ENCODE data around the gene CPM. TPM values are rescaled to one million over a fixed set of nuclear protein-coding genes. Genes with fewer than 3 reads are reported as not detected.

Gene CPM
- total RNA-seq, 1 donor = 3.6 TPM

GRCh38 chr12:68940731-68941130 is 7.8 kb upstream of the CPM start:
- Histone ChIP-seq H3K4me2 (ENCODE audit: insufficient read depth, low read length) (no peak overlapping the region), H3K36me3 (ENCODE audit: insufficient read depth, low read length) (no peaks in the 10 kb centered on the region), H3K9me3 (ENCODE audit: low read depth, low read length) (no peaks in the 10 kb centered on the region), H4K20me1 (ENCODE audit: insufficient read depth, low read length) (no peaks in the 10 kb centered on the region), H3K27me3 (ENCODE audit: insufficient read depth, low read length) (no peaks in the 10 kb centered on the region), H3K4me1 (ENCODE audit: insufficient read depth, low read length) (no peaks in the 10 kb centered on the region), H3K27ac (ENCODE audit: low read depth, low read length) (no peak overlapping the region), H3K4me3 (ENCODE audit: insufficient read depth, low read length) (no peak overlapping the region), H2AFZ (ENCODE audit: low read length) (no peak overlapping the region), H3K79me2 (ENCODE audit: insufficient read depth, low read length) (no peaks in the 10 kb centered on the region)
- no peak for DNase-seq (ENCODE audit: insufficient read length, low spot score, missing footprints)
- TF ChIP-seq CTCF (IDR thresholded peaks at IDR 0.05; ENCODE audit: extremely low read depth, low read depth, low read length) = no peak

- no peak for TF ChIP-seq CTCF (IDR thresholded peaks at IDR 0.05; ENCODE audit: extremely low read depth, low read depth, low read length)
- no peaks in the 10 kb centered on the region for H3K79me2 ChIP-seq (ENCODE audit: insufficient read depth, low read length)
- no peak for DNase-seq (ENCODE audit: insufficient read length, low spot score, missing footprints)
- no peaks in the 10 kb centered on the region for H4K20me1 ChIP-seq (ENCODE audit: insufficient read depth, low read length)
- H3K27ac ChIP-seq (ENCODE audit: low read depth, low read length) = no peak overlapping the region
- no peak overlapping the region for H3K4me3 ChIP-seq (ENCODE audit: insufficient read depth, low read length)
- H2AFZ ChIP-seq (ENCODE audit: low read length) = no peak overlapping the region
- H3K36me3 ChIP-seq (ENCODE audit: insufficient read depth, low read length) = no peaks in the 10 kb centered on the region
- H3K4me1 ChIP-seq (ENCODE audit: insufficient read depth, low read length) = no peaks in the 10 kb centered on the region
- H3K27me3 ChIP-seq (ENCODE audit: insufficient read depth, low read length) = no peaks in the 10 kb centered on the region
- no peaks in the 10 kb centered on the region for H3K9me3 ChIP-seq (ENCODE audit: low read depth, low read length)
- H3K4me2 ChIP-seq (ENCODE audit: insufficient read depth, low read length) = no peak overlapping the region
Observed at GRCh38 chr12:68939505-68939904, 6.5 kb upstream of the CPM start.

- TF ChIP-seq CTCF (IDR thresholded peaks at IDR 0.05; ENCODE audit: extremely low read depth, low read depth, low read length) = no peak
- Histone ChIP-seq H3K36me3 (ENCODE audit: insufficient read depth, low read length) (no peaks in the 10 kb centered on the region), H3K9me3 (ENCODE audit: low read depth, low read length) (no peaks in the 10 kb centered on the region), H2AFZ (ENCODE audit: low read length) (no peak overlapping the region), H4K20me1 (ENCODE audit: insufficient read depth, low read length) (no peaks in the 10 kb centered on the region), H3K79me2 (ENCODE audit: insufficient read depth, low read length) (no peaks in the 10 kb centered on the region), H3K27me3 (ENCODE audit: insufficient read depth, low read length) (peaks cover 4% of the 10 kb centered on the region), H3K4me3 (ENCODE audit: insufficient read depth, low read length) (no peak overlapping the region), H3K4me1 (ENCODE audit: insufficient read depth, low read length) (peaks cover 15% of the 10 kb centered on the region), H3K27ac (ENCODE audit: low read depth, low read length) (no peak overlapping the region), H3K4me2 (ENCODE audit: insufficient read depth, low read length) (no peak overlapping the region)
- DNase-seq (ENCODE audit: insufficient read length, low spot score, missing footprints) = no peak
Observed at GRCh38 chr12:68934392-68934791, 1.4 kb upstream of the CPM start.

- Histone ChIP-seq H3K9me3 (ENCODE audit: low read depth, low read length) (no peaks in the 10 kb centered on the region), H4K20me1 (ENCODE audit: insufficient read depth, low read length) (no peaks in the 10 kb centered on the region), H3K4me1 (ENCODE audit: insufficient read depth, low read length) (peaks cover 15% of the 10 kb centered on the region), H3K27ac (ENCODE audit: low read depth, low read length) (peak overlapping the region; percentile 37), H3K27me3 (ENCODE audit: insufficient read depth, low read length) (peaks cover 4% of the 10 kb centered on the region), H2AFZ (ENCODE audit: low read length) (peak overlapping the region; percentile 85), H3K36me3 (ENCODE audit: insufficient read depth, low read length) (no peaks in the 10 kb centered on the region), H3K4me2 (ENCODE audit: insufficient read depth, low read length) (peak overlapping the region; percentile 93), H3K79me2 (ENCODE audit: insufficient read depth, low read length) (no peaks in the 10 kb centered on the region), H3K4me3 (ENCODE audit: insufficient read depth, low read length) (peak overlapping the region; percentile 80)
- DNase-seq (ENCODE audit: insufficient read length, low spot score, missing footprints) = peak; percentile 71
- no peak for TF ChIP-seq CTCF (IDR thresholded peaks at IDR 0.05; ENCODE audit: extremely low read depth, low read depth, low read length)
Observed at GRCh38 chr12:68932128-68932960, 627 bp downstream of the CPM start.

Measured in osteoblast (primary cell).